GM12878 (cell line): Measurements from ENCODE around the gene TTF2. TPM values are rescaled to one million over a fixed set of nuclear protein-coding genes. Genes with fewer than 3 reads are reported as not detected.

Experiments
- ATAC-seq: fragments of 200-7000 bp; cut with Tn5 transposase; 3 replicates; pipeline ENCODE4 v1.9.1; 2020; ENCODE audit warnings: mild to moderate bottlenecking, moderate library complexity
- BruUV-seq: library from RNA; stranded (reverse); fragments of 400-500 nt; replicated peaks from 2 replicates; lab custom pipeline; 2021; lab: Mats Ljungman, UMichigan
- CTCF ChIA-PET: fragments of 300-600 bp; sonication (Branson Sonifier 250); formaldehyde crosslinking; extraction: SDS; loops from one replicate; lab custom pipeline; 2021; ENCODE audit warnings: inconsistent platforms; lab: Yijun Ruan, JAX
- POLR2A ChIA-PET: fragments of 350-600 bp; formaldehyde crosslinking; extraction: SDS; loops from one replicate; lab custom pipeline; 2021; ENCODE audit warnings: inconsistent platforms; lab: Charles Lee
- RAD21 ChIA-PET: fragments of 300-600 bp; sonication (Branson Sonifier 250); formaldehyde crosslinking; loops from one replicate; lab custom pipeline; 2023; ENCODE audit warnings: antibody characterized with exemption; ENCODE audit not compliant: unreplicated experiment; lab: Charles Lee
- SMC1A ChIA-PET: fragments of 300-600 bp; sonication (Branson Sonifier 250); formaldehyde crosslinking; loops from one replicate; lab custom pipeline; 2023; ENCODE audit not compliant: unreplicated experiment, uncharacterized antibody; lab: Charles Lee
- DNase-seq: peaks from one replicate; pipeline ENCODE4 v3.0.0-alpha.2; 2011; ENCODE audit warnings: low read depth, low spot score
- FAIRE-seq: peaks from 3 replicates; lab custom pipeline; 2011; peaks lifted over from hg19 to GRCh38; lab: Jason Lieb, UNC
- H2AFZ ChIP-seq: 2 replicates; pipeline ENCODE4 v1.6.0; 2011; ENCODE audit warnings: low read depth, low read length, control low read depth; ENCODE audit not compliant: control insufficient read depth
- H3K27ac ChIP-seq: 2 replicates; pipeline ENCODE4 v1.5.1; 2011; ENCODE audit warnings: control low read depth; ENCODE audit not compliant: control insufficient read depth, insufficient read depth
- H3K27me3 ChIP-seq, 2 experiments: replicated peaks in 1 of 2; 2 replicates each; pipeline versions ENCODE4 v1.6.0 to v1.6.1; 2011; ENCODE audit warnings: low read length in 1 of 2; ENCODE audit not compliant: control insufficient read depth in 2 of 2, insufficient read depth in 2 of 2
- H3K36me3 ChIP-seq, 2 experiments: 2 replicates each; pipeline ENCODE4 v1.5.1; 2011; ENCODE audit warnings: low read length in 1 of 2; ENCODE audit not compliant: control insufficient read depth in 2 of 2, insufficient read depth in 2 of 2
- H3K4me1 ChIP-seq: 2 replicates; pipeline ENCODE4 v1.6.1; 2011; ENCODE audit warnings: mild to moderate bottlenecking, low read length, moderate library complexity, mixed read lengths; ENCODE audit not compliant: control insufficient read depth, insufficient read depth
- H3K4me2 ChIP-seq: 2 replicates; pipeline ENCODE4 v1.6.0; 2011; ENCODE audit warnings: control low read depth; ENCODE audit not compliant: control insufficient read depth, insufficient read depth
- H3K4me3 ChIP-seq: fragments of 200-600 bp; sonication (generic); 2 replicates; pipeline ENCODE4 v1.5.1; 2016
- H3K79me2 ChIP-seq: 2 replicates; pipeline ENCODE4 v1.6.0; 2011; ENCODE audit warnings: low read length; ENCODE audit not compliant: control insufficient read depth, insufficient read depth
- H3K9ac ChIP-seq: 2 replicates; pipeline ENCODE4 v1.8.0; 2011; ENCODE audit warnings: low read length, control low read depth, mixed read lengths; ENCODE audit not compliant: control insufficient read depth, insufficient read depth
- H3K9me3 ChIP-seq: replicated peaks from 3 replicates; pipeline ENCODE4 v1.5.1; 2011; ENCODE audit warnings: mild to moderate bottlenecking, low read length; ENCODE audit not compliant: control insufficient read depth, insufficient read depth
- H4K20me1 ChIP-seq: 2 replicates; pipeline ENCODE4 v1.6.0; 2011; ENCODE audit not compliant: control insufficient read depth, insufficient read depth
- BCL11A ChIP-seq: IDR thresholded peaks from 2 replicates; pipeline ENCODE4 v1.6.1; 2011; ENCODE audit warnings: low read depth, low read length
- NR2F1 ChIP-seq: fragments of 450-650 bp; conservative IDR thresholded peaks from 2 replicates; pipeline ENCODE4 v1.6.1; 2017; ENCODE audit warnings: mild to moderate bottlenecking
- WGBS: methylation state at CpG from one replicate; pipeline ENCODE4 v1.1.6; 2016; ENCODE audit warnings: low lambda C conversion rate; ENCODE audit not compliant: insufficient replicate concordance, insufficient coverage; ENCODE audit errors: missing lambda C conversion rate; 5-methylcytosine and 5-hydroxymethylcytosine counted together
- in situ Hi-C: fragments of 300-500 bp; cut with MboI; formaldehyde crosslinking; loops from 9 replicates; pipeline ENCODE4 v1.14.3; 2018; ENCODE audit warnings: mixed read lengths
- intact Hi-C: fragments of 100-400 bp; cut with micrococcal nuclease; formaldehyde crosslinking; loops from one replicate; pipeline ENCODE4 v1.14.2; 2022; ENCODE audit not compliant: unreplicated experiment
- polyA plus RNA-seq, 11 experiments: library from polyadenylated mRNA; depleted of rRNA in 4 of 11; unstranded in 6 of 11; stranded (reverse) in 5 of 11; fragments of >200 nt; fragmentation: Nextera tagmentation in 4 of 11; fragmentation: Illumina TruSeq in 1 of 11; extraction: Ambion mirVana in 4 of 11; extraction: Trizol in 1 of 11; gene quantifications; 1 replicate in 1 of 11; 2 replicates in 10 of 11; pipeline versions ENCODE4 v1.2.1 to v1.2.3, GENCODE V29; 2011 to 2016; ENCODE audit warnings: inconsistent platforms in 2 of 11, missing spikeins in 2 of 11, low read depth in 1 of 11
- total RNA-seq, 4 experiments: library from RNA; depleted of rRNA in 3 of 4; stranded (reverse); fragments of >200 nt in 3 of 4; fragmentation: Illumina TruSeq in 1 of 4; extraction: Trizol in 1 of 4; gene quantifications; 2 replicates each; pipeline versions ENCODE4 v1.2.1 to v1.2.3, GENCODE V29; 2013 to 2021
- TF ChIP-seq, protein P1 (sequence below): fragments of 450-650 bp; formaldehyde crosslinking; IDR thresholded peaks from 2 replicates; pipeline ENCODE4 v1.5.0; 2022; ENCODE audit warnings: mild to moderate bottlenecking, missing genetic modification characterization

TTF2 gene
- total and polyA plus RNA-seq, 10 of the 15 experiments (the other 5 are each of a cell fraction or from before 2014, with no cell fraction given), result 17.7 to 134 (median 78.2) TPM

- FAIRE-seq, result no peak
- Histone ChIP-seq H3K36me3 (no peaks in the 10 kb centered on the region), H2AFZ (no peak overlapping the region)
Measured at GRCh38 chr1:117026361-117026760, 33.8 kb upstream of the TTF2 start.

More at GRCh38 chr1:117026361-117026760, 33.8 kb upstream of the TTF2 start:
- ChIA-PET RAD21 (no interaction called here), CTCF (no interaction called here), POLR2A (no interaction called here), SMC1A (interaction anchor here (0.9 to 1.3 kb wide), 4 partner anchors 11 to 287 kb away, joined by 3 read pairs; no protein-coding TSS in a partner anchor)
- H3K9me3 ChIP-seq, result no peaks in the 10 kb centered on the region
- H4K20me1 ChIP-seq, result no peaks in the 10 kb centered on the region
- no peak overlapping the region for H3K27ac ChIP-seq
- no peak overlapping the region for H3K4me2 ChIP-seq
- 56% methylated on average over 6 of the region's 6 CpGs for WGBS
- no peaks in the 10 kb centered on the region for H3K27me3 ChIP-seq
- DNase-seq, result no peak
- intact Hi-C loops (no loop called here), in situ Hi-C loops (no loop called here)
- TF ChIP-seq, protein P1, sequence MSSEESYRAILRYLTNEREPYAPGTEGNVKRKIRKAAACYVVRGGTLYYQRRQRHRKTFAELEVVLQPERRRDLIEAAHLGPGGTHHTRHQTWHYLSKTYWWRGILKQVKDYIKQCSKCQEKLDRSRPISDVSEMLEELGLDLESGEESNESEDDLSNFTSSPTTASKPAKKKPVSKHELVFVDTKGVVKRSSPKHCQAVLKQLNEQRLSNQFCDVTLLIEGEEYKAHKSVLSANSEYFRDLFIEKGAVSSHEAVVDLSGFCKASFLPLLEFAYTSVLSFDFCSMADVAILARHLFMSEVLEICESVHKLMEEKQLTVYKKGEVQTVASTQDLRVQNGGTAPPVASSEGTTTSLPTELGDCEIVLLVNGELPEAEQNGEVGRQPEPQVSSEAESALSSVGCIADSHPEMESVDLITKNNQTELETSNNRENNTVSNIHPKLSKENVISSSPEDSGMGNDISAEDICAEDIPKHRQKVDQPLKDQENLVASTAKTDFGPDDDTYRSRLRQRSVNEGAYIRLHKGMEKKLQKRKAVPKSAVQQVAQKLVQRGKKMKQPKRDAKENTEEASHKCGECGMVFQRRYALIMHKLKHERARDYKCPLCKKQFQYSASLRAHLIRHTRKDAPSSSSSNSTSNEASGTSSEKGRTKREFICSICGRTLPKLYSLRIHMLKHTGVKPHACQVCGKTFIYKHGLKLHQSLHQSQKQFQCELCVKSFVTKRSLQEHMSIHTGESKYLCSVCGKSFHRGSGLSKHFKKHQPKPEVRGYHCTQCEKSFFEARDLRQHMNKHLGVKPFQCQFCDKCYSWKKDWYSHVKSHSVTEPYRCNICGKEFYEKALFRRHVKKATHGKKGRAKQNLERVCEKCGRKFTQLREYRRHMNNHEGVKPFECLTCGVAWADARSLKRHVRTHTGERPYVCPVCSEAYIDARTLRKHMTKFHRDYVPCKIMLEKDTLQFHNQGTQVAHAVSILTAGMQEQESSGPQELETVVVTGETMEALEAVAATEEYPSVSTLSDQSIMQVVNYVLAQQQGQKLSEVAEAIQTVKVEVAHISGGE (CRISPR knock-in tag), result no peak
- TF ChIP-seq BCL11A, result no peak
- no peak for TF ChIP-seq NR2F1
- H3K9ac ChIP-seq, result no peak overlapping the region
- no peak for ATAC-seq
- BruUV-seq, result no TSS peak
- H3K79me2 ChIP-seq, result no peaks in the 10 kb centered on the region
- H3K4me3 ChIP-seq, result no peak overlapping the region
- H3K4me1 ChIP-seq, result no peaks in the 10 kb centered on the region
